ENCODE results near the gene MSI1.

MSI1 gene

GRCh38 chr12:120328228-120328627, 40.7 kb downstream of the MSI1 start:
- DNase-seq (ENCODE audit: extremely low spot score, insufficient read length, low read depth) = no peak
- no peak for FAIRE-seq

- FAIRE-seq (no peak), DNase-seq (ENCODE audit: extremely low spot score, insufficient read length, low read depth) (no peak)
Observed at GRCh38 chr12:120327593-120327992, 41.4 kb downstream of the MSI1 start, which contains the start of gene PLA2G1B. TSS of gene PLA2G1B (minus strand) at chr12:120327779. CDS start at chr12:120327753, 26 bp downstream.

GRCh38 chr12:120324841-120325417, 44.0 kb downstream of the MSI1 start:
- no peak for DNase-seq (ENCODE audit: extremely low spot score, insufficient read length, low read depth)
- FAIRE-seq = no peak

GRCh38 chr12:120323772-120324171, 45.2 kb downstream of the MSI1 start:
- FAIRE-seq (no peak), DNase-seq (ENCODE audit: extremely low spot score, insufficient read length, low read depth) (no peak)

GRCh38 chr12:120321382-120322202, 47.4 kb downstream of the MSI1 start:
- FAIRE-seq (no peak), DNase-seq (ENCODE audit: extremely low spot score, insufficient read length, low read depth) (no peak)

- FAIRE-seq = peak; percentile 100
- DNase-seq (ENCODE audit: extremely low spot score, insufficient read length, low read depth) = peak; percentile 97
Observed at GRCh38 chr12:120317224-120318105, 51.5 kb downstream of the MSI1 start.

GRCh38 chr12:120316798-120317223, 52.2 kb downstream of the MSI1 start:
- DNase-seq (ENCODE audit: extremely low spot score, insufficient read length, low read depth) = no peak
- no peak for FAIRE-seq

- no peak for FAIRE-seq
- no peak for DNase-seq (ENCODE audit: extremely low spot score, insufficient read length, low read depth)
Observed at GRCh38 chr12:120314220-120314619, 54.7 kb downstream of the MSI1 start.

GRCh38 chr12:120301962-120302815, 66.8 kb downstream of the MSI1 start, which contains the start of gene SIRT4:
TSS of gene SIRT4 (plus strand) at chr12:120302321. CDS start at chr12:120303562, 1,241 bp downstream.
- DNase-seq (ENCODE audit: extremely low spot score, insufficient read length, low read depth) (peak; percentile 83), FAIRE-seq (peak; percentile 98)

- DNase-seq (ENCODE audit: extremely low spot score, insufficient read length, low read depth) (no peak), FAIRE-seq (no peak)
Observed at GRCh38 chr12:120292661-120293531, 76.1 kb downstream of the MSI1 start, which contains the start of gene RNU4-1. TSS of gene RNU4-1 (minus strand) at chr12:120293237.

- DNase-seq (ENCODE audit: extremely low spot score, insufficient read length, low read depth) = no peak
- FAIRE-seq = no peak
Observed at GRCh38 chr12:120292411-120292660, 76.6 kb downstream of the MSI1 start.
